SU-DHL-6 (cell line): ENCODE measurements around the gene SMAP1.
"Not testable (repeated sequence)": the region's sequence is repeated elsewhere in the genome, so short reads cannot be mapped to it uniquely, and the experiment has no call there.

Experiments used
- H2AFZ ChIP-seq: fragments of 200-600 bp; sonication (generic); 2 replicates; pipeline ENCODE4 v1.6.1; 2014; ENCODE audit warnings: low read depth, mild to moderate bottlenecking, moderate library complexity, mixed read lengths, antibody characterized with exemption, low read length; ENCODE audit not compliant: severe bottlenecking
- H3F3A ChIP-seq: fragments of 200-600 bp; shearing (Covaris generic); 2 replicates; pipeline ENCODE4 v1.6.0; 2016; ENCODE audit warnings: antibody characterized with exemption, mild to moderate bottlenecking; ENCODE audit not compliant: insufficient read depth
- H3K27ac ChIP-seq: fragments of 200-600 bp; sonication (generic); 2 replicates; pipeline ENCODE4 v1.5.1; 2016; ENCODE audit warnings: low read depth, mild to moderate bottlenecking, low read length, moderate library complexity, mixed read lengths
- H3K27me3 ChIP-seq: fragments of 200-600 bp; sonication (generic), shearing (Covaris generic); 2 replicates; pipeline ENCODE4 v1.6.0; 2014; ENCODE audit warnings: mild to moderate bottlenecking, low read length
- H3K36me3 ChIP-seq: fragments of 200-600 bp; sonication (generic); 2 replicates; pipeline ENCODE4 v1.6.1; 2014; ENCODE audit warnings: mild to moderate bottlenecking, low read length, mixed read lengths
- H3K4me2 ChIP-seq: fragments of 300-600, 200-600 bp; shearing (Covaris generic), sonication (generic); 2 replicates; pipeline ENCODE4 v1.6.0; 2014; ENCODE audit warnings: low read length, low read depth, mild to moderate bottlenecking; ENCODE audit not compliant: poor library complexity, severe bottlenecking
- H3K4me3 ChIP-seq: fragments of 200-600 bp; sonication (generic); 2 replicates; pipeline ENCODE4 v1.5.1; 2014; ENCODE audit warnings: antibody characterized with exemption, low read length, mild to moderate bottlenecking, mixed read lengths; ENCODE audit not compliant: insufficient read depth, poor library complexity, severe bottlenecking
- H3K79me2 ChIP-seq: fragments of 200-600 bp; sonication (generic); 2 replicates; pipeline ENCODE4 v1.6.1; 2014; ENCODE audit warnings: mild to moderate bottlenecking, low read length, moderate library complexity; ENCODE audit not compliant: insufficient read depth
- H3K9ac ChIP-seq: fragments of 200-600 bp; sonication (generic); 2 replicates; pipeline ENCODE4 v1.7.0; 2014; ENCODE audit warnings: mild to moderate bottlenecking, low read length
- H3K9me2 ChIP-seq: fragments of 200-600 bp; sonication (generic); replicated peaks from 2 replicates; pipeline ENCODE4 v1.6.1; 2014; ENCODE audit warnings: low read length; ENCODE audit not compliant: insufficient read depth
- H3K9me3 ChIP-seq: fragments of 200-600 bp; sonication (generic); 2 replicates; pipeline ENCODE4 v1.6.1; 2014; ENCODE audit warnings: low read length, mixed read lengths; ENCODE audit not compliant: insufficient read depth
- H4K20me1 ChIP-seq: fragments of 200-600 bp; sonication (generic); 2 replicates; pipeline ENCODE4 v1.6.1; 2014; ENCODE audit warnings: low read depth, mild to moderate bottlenecking, antibody characterized with exemption, low read length, moderate library complexity, mixed read lengths
- EZH2phosphoT487 ChIP-seq: fragments of 200-600 bp; sonication (generic), shearing (Covaris generic); conservative IDR thresholded peaks from 2 replicates; pipeline ENCODE4 v1.6.1; 2018; ENCODE audit warnings: mild to moderate bottlenecking, antibody characterized with exemption, low read length, moderate library complexity, mixed read lengths
- TF ChIP-seq, protein P1 (sequence below): fragments of 200-600 bp; sonication (generic); IDR thresholded peaks from one replicate; pipeline ENCODE4 v1.5.1; 2017; ENCODE audit warnings: antibody characterized with exemption, mild to moderate bottlenecking, low read length, moderate library complexity; ENCODE audit not compliant: insufficient read depth, poor library complexity, severe bottlenecking

Gene SMAP1

DNA sequence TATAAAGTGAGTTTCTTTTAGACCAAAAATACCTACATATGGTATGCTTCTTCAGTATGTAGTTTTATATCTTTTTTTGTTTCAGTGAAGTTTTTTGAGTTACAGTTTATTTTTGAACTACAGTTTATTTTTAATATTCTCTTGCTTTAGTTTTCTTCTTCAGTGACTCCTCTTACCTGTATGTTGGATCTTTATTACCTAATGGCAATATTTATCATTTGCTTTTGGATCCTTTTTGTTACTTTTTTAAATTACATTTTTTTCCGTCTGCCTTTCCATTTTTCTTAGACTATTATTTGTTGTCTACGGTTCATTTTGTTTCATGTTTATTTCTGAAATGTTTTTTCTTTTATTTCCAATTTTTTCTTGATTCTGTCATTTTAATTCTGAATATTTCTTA, 71.9 kb downstream of the SMAP1 start:
- TF ChIP-seq, protein P1, sequence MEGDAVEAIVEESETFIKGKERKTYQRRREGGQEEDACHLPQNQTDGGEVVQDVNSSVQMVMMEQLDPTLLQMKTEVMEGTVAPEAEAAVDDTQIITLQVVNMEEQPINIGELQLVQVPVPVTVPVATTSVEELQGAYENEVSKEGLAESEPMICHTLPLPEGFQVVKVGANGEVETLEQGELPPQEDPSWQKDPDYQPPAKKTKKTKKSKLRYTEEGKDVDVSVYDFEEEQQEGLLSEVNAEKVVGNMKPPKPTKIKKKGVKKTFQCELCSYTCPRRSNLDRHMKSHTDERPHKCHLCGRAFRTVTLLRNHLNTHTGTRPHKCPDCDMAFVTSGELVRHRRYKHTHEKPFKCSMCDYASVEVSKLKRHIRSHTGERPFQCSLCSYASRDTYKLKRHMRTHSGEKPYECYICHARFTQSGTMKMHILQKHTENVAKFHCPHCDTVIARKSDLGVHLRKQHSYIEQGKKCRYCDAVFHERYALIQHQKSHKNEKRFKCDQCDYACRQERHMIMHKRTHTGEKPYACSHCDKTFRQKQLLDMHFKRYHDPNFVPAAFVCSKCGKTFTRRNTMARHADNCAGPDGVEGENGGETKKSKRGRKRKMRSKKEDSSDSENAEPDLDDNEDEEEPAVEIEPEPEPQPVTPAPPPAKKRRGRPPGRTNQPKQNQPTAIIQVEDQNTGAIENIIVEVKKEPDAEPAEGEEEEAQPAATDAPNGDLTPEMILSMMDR = no peak
- no peak for TF ChIP-seq EZH2phosphoT487

DNA sequence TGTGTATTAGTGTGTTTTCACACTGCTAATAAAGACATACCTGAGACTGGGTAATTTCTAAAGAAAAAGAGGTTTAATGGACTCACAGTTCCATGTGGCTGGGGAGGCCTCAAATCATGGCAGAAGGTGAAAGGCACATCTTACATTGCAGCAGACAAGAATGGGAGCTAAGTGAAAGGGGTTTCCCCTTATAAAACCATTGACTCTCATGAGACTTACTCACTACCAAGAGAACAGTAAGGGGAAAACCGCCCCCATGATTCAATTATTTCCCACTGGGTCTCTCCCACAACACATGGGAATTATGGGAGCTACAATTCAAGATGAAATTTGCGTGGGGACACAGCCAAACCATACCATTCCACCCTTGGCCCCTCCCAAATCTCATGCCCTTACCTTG, 73.1 kb downstream of the SMAP1 start:
- H3K9me2 ChIP-seq, H3K27ac ChIP-seq, H3K9ac ChIP-seq, H3K79me2 ChIP-seq, H3K36me3 ChIP-seq, H3K27me3 ChIP-seq, H3K9me3 ChIP-seq, H2AFZ ChIP-seq, H4K20me1 ChIP-seq, H3K4me2 ChIP-seq, H3K4me3 ChIP-seq, H3F3A ChIP-seq: not testable (repeated sequence)

More for the DNA sequence above, 71.9 kb downstream of the SMAP1 start:
- Histone ChIP-seq H3K27ac (no peak overlapping the region), H3K79me2 (no peaks in the 10 kb centered on the region), H3F3A (peaks cover 9% of the 10 kb centered on the region; the same call in 1 of the 2 replicates), H3K9me2 (no peaks in the 10 kb centered on the region), H2AFZ (no peak overlapping the region), H3K36me3 (peaks cover 9% of the 10 kb centered on the region; the same call in 1 of the 2 replicates), H3K9me3 (no peaks in the 10 kb centered on the region), H3K4me2 (no peak overlapping the region), H4K20me1 (no peaks in the 10 kb centered on the region), H3K27me3 (no peaks in the 10 kb centered on the region), H3K4me3 (no peak overlapping the region), H3K9ac (no peak overlapping the region)

DNA sequence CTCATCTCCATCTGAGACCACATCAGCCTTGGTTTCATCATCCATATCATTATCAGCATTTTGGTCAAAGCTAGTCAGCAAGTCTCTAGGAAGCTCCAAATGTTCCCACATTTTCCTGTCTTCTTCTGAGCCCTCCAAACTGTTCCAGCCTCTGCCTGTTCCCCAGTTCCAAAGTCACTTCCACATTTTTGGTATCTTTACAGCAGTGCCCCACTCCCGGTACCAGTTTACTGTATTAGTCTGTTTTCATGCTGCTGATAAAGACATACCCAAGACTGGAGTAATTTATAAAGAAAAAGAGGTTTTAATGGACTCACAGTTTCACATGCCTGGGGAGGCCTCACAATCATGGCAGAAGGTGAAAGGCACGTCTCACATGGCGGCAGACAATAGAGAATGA, 74.8 kb downstream of the SMAP1 start:
- H3K36me3 ChIP-seq, H3F3A ChIP-seq: not testable (repeated sequence)

DNA sequence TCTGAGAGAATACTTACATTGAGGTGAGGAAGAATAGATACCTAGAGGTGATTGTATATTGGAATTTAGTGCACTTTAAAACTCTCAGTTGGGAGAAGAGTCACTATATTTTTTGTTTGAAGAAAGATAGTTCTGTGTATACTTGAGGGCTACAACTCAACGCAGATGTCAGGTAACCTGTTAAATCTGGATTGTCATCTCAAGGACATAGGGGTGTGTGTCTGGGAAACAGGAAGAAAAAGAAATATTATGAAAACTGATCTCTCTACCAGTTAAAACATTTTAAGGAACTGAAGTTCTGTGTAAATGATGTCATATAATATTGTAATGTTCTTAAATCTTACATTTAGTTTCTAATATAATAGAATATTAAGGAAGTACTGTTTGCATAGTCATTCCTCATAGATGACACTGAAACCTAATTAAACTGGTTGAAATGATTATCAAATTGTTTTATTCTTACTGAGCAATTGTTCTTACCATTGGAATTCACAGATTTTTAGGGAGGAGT, 86.2 kb downstream of the SMAP1 start:
- H3K4me2 ChIP-seq = no peak overlapping the region
- TF ChIP-seq, protein P1 = no peak
- no peak for TF ChIP-seq EZH2phosphoT487
- H3K4me3 ChIP-seq = no peak overlapping the region

More for the DNA sequence above, 74.8 kb downstream of the SMAP1 start:
- H3K9me2 ChIP-seq, H3K27ac ChIP-seq, H4K20me1 ChIP-seq, H3K4me3 ChIP-seq, H3K9ac ChIP-seq, H3K27me3 ChIP-seq, H3K4me2 ChIP-seq, H3K9me3 ChIP-seq, H2AFZ ChIP-seq, H3K79me2 ChIP-seq: not testable (repeated sequence)

More for the DNA sequence above, 86.2 kb downstream of the SMAP1 start:
- no peaks in the 10 kb centered on the region for H3K9me2 ChIP-seq
- H3K36me3 ChIP-seq = peaks cover 19% of the 10 kb centered on the region; the same call in 1 of the 2 replicates
- H3K27ac ChIP-seq = no peak overlapping the region
- no peaks in the 10 kb centered on the region for H3K79me2 ChIP-seq
- no peak overlapping the region for H3K9ac ChIP-seq
- no peaks in the 10 kb centered on the region for H3K27me3 ChIP-seq
- H2AFZ ChIP-seq = no peak overlapping the region
- peaks cover 4% of the 10 kb centered on the region; the same call in 1 of the 2 replicates for H3F3A ChIP-seq
- H4K20me1 ChIP-seq = no peaks in the 10 kb centered on the region
- no peaks in the 10 kb centered on the region for H3K9me3 ChIP-seq
